ENCODE data around the gene SUSD4. TPM values are rescaled to one million over a fixed set of nuclear protein-coding genes. Genes with fewer than 3 reads are reported as not detected.

The SUSD4 gene
- total RNA-seq, 1 donor from 2014 or later: not detected

GRCh38 chr1:223226271-223226670 is 137.7 kb downstream of the SUSD4 start:
- H3K27me3 Mint-ChIP-seq (ENCODE audit: unreplicated experiment): no peaks in the 10 kb centered on the region
- no peak overlapping the region for H3K4me3 Mint-ChIP-seq (ENCODE audit: unreplicated experiment)
- TF ChIP-seq CTCF (IDR thresholded peaks at IDR 0.05): no peak
- H3K9me3 Mint-ChIP-seq (ENCODE audit: unreplicated experiment): no peaks in the 10 kb centered on the region
- peak; percentile 49 for DNase-seq (ENCODE audit: extremely low spot score, unreplicated experiment)
- no peaks in the 10 kb centered on the region for H3K36me3 Mint-ChIP-seq (ENCODE audit: unreplicated experiment)
- H3K4me1 Mint-ChIP-seq (ENCODE audit: unreplicated experiment): no peaks in the 10 kb centered on the region
- H3K27ac Mint-ChIP-seq (ENCODE audit: unreplicated experiment): no peak overlapping the region

- H3K4me3 Mint-ChIP-seq (ENCODE audit: unreplicated experiment): no peak overlapping the region
Observed at GRCh38 chr1:223225481-223225880, 138.5 kb downstream of the SUSD4 start.

GRCh38 chr1:223225061-223225460 is 138.9 kb downstream of the SUSD4 start:
- H3K9me3 Mint-ChIP-seq (ENCODE audit: unreplicated experiment): no peaks in the 10 kb centered on the region
- no peak for TF ChIP-seq CTCF (IDR thresholded peaks at IDR 0.05)
- H3K27me3 Mint-ChIP-seq (ENCODE audit: unreplicated experiment): no peaks in the 10 kb centered on the region
- peak; percentile 32 for DNase-seq (ENCODE audit: extremely low spot score, unreplicated experiment)
- H3K27ac Mint-ChIP-seq (ENCODE audit: unreplicated experiment): no peak overlapping the region
- no peaks in the 10 kb centered on the region for H3K4me1 Mint-ChIP-seq (ENCODE audit: unreplicated experiment)
- no peak overlapping the region for H3K4me3 Mint-ChIP-seq (ENCODE audit: unreplicated experiment)
- H3K36me3 Mint-ChIP-seq (ENCODE audit: unreplicated experiment): no peaks in the 10 kb centered on the region

More at GRCh38 chr1:223225481-223225880, 138.5 kb downstream of the SUSD4 start:
- no peak for TF ChIP-seq CTCF (IDR thresholded peaks at IDR 0.05)
- no peaks in the 10 kb centered on the region for H3K36me3 Mint-ChIP-seq (ENCODE audit: unreplicated experiment)
- DNase-seq (ENCODE audit: extremely low spot score, unreplicated experiment): peak; percentile 48
- H3K27ac Mint-ChIP-seq (ENCODE audit: unreplicated experiment): no peak overlapping the region
- no peaks in the 10 kb centered on the region for H3K4me1 Mint-ChIP-seq (ENCODE audit: unreplicated experiment)
- no peaks in the 10 kb centered on the region for H3K27me3 Mint-ChIP-seq (ENCODE audit: unreplicated experiment)
- H3K9me3 Mint-ChIP-seq (ENCODE audit: unreplicated experiment): no peaks in the 10 kb centered on the region

GRCh38 chr1:223224465-223224864 is 139.5 kb downstream of the SUSD4 start:
- H3K27me3 Mint-ChIP-seq (ENCODE audit: unreplicated experiment): no peaks in the 10 kb centered on the region
- H3K9me3 Mint-ChIP-seq (ENCODE audit: unreplicated experiment): no peaks in the 10 kb centered on the region
- no peak for TF ChIP-seq CTCF (IDR thresholded peaks at IDR 0.05)
- H3K36me3 Mint-ChIP-seq (ENCODE audit: unreplicated experiment): no peaks in the 10 kb centered on the region
- H3K27ac Mint-ChIP-seq (ENCODE audit: unreplicated experiment): no peak overlapping the region
- DNase-seq (ENCODE audit: extremely low spot score, unreplicated experiment): peak; percentile 77
- no peak overlapping the region for H3K4me3 Mint-ChIP-seq (ENCODE audit: unreplicated experiment)
- no peaks in the 10 kb centered on the region for H3K4me1 Mint-ChIP-seq (ENCODE audit: unreplicated experiment)

GRCh38 chr1:223223091-223223995 is 140.6 kb downstream of the SUSD4 start:
- no peak overlapping the region for H3K27ac Mint-ChIP-seq (ENCODE audit: unreplicated experiment)
- peak; percentile 77 for DNase-seq (ENCODE audit: extremely low spot score, unreplicated experiment)
- no peaks in the 10 kb centered on the region for H3K27me3 Mint-ChIP-seq (ENCODE audit: unreplicated experiment)
- H3K4me1 Mint-ChIP-seq (ENCODE audit: unreplicated experiment): no peaks in the 10 kb centered on the region
- H3K36me3 Mint-ChIP-seq (ENCODE audit: unreplicated experiment): no peaks in the 10 kb centered on the region
- no peak overlapping the region for H3K4me3 Mint-ChIP-seq (ENCODE audit: unreplicated experiment)
- peaks cover 6% of the 10 kb centered on the region for H3K9me3 Mint-ChIP-seq (ENCODE audit: unreplicated experiment)
- TF ChIP-seq CTCF (IDR thresholded peaks at IDR 0.05): no peak

All from osteocyte (in vitro differentiated cells).